Thyroid gland (tissue), 4 donors: ENCODE results near the gene RNF187. TPM values are rescaled to one million over a fixed set of nuclear protein-coding genes. Genes with fewer than 3 reads are reported as not detected.

Experiments
- DNase-seq, 2 donors: peaks; one replicate each; pipeline ENCODE4 v3.0.0-alpha.2; 2019
- H3K27ac ChIP-seq, 3 donors: fragments of 200-600 bp; sonication (generic); 1 replicate in 2 of 3; 2 replicates in 1 of 3; pipeline ENCODE4 v1.5.1; 2016 to 2019; ENCODE audit warnings: mild to moderate bottlenecking in 1 of 3, moderate library complexity in 1 of 3
- H3K27me3 ChIP-seq: fragments of 200-600 bp; sonication (generic); one replicate; pipeline ENCODE4 v1.5.1; 2019
- H3K36me3 ChIP-seq, 2 donors: fragments of 200-600 bp; sonication (generic); one replicate each; pipeline ENCODE4 v1.5.1; 2016 to 2019
- H3K4me1 ChIP-seq, 2 donors: fragments of 200-600 bp; sonication (generic); one replicate each; pipeline ENCODE4 v1.5.1; 2017 to 2019
- H3K4me3 ChIP-seq, 3 donors: fragments of 200-600 bp; sonication (generic); replicated peaks in 1 of 3; 1 replicate in 2 of 3; 2 replicates in 1 of 3; pipeline ENCODE4 v1.5.1; 2016; ENCODE audit warnings: mild to moderate bottlenecking in 1 of 3
- H3K9me3 ChIP-seq: fragments of 200-600 bp; sonication (generic); one replicate; pipeline ENCODE4 v1.5.1; 2017
- POLR2A ChIP-seq, 2 donors: fragments of 450-650 bp; IDR thresholded peaks; one replicate each; pipeline ENCODE4 v1.6.1; 2017; ENCODE audit warnings: antibody characterized with exemption in 2 of 2, mild to moderate bottlenecking in 2 of 2, moderate library complexity in 1 of 2
- WGBS, 2 donors: methylation state at CpG; one replicate each; pipeline ENCODE4 v1.1.5; 2017; 5-methylcytosine and 5-hydroxymethylcytosine counted together
- intact Hi-C: fragments of 100-400 bp; cut with DNase I; formaldehyde crosslinking; loops from one replicate; pipeline ENCODE4 v1.15.1; 2023
- total RNA-seq, 4 donors: library from RNA; depleted of rRNA; stranded (reverse); fragments of >200 nt; gene quantifications; one replicate each; pipeline ENCODE4 v1.2.3, GENCODE V29; 2016
- TF ChIP-seq, protein P1 (sequence below), 6 experiments: fragments of 200-600 bp in 3 of 6; fragments of 450-650 bp in 3 of 6; sonication (generic) in 3 of 6; IDR thresholded peaks; one replicate each; pipeline ENCODE4 v1.5.1; 2016 to 2019; ENCODE audit warnings: antibody characterized with exemption in 6 of 6, mild to moderate bottlenecking in 2 of 6, inconsistent platforms in 1 of 6, moderate library complexity in 1 of 6

Gene RNF187
- total RNA-seq, 4 donors from 2014 or later, result 34.8 to 204 (median 98.4) TPM

DNA sequence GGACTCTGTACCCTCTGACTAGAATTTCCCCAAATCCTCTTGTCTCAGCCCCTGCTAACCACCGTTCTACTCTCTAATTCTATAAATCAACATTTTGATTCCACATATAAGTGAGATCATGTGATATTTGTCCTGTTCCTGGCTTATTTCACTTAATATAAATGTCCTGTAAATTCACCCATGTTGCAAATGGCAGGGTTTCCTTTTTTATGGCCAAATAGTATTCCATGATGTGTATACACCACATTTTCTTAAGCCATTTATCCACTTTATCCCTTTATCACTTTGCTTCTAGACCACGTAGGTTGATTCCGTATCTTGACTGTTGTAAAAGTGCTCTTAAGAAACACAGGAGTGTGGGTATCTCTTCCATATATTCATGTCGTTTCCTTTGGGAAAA is 8.9 kb downstream of the RNF187 start:
- Histone ChIP-seq H3K27me3 (no peaks in the 10 kb centered on the region), H3K4me1 (peaks cover 0 to 5% of the 10 kb centered on the region in 2 donors), H3K36me3 (peaks cover 22 to 23% of the 10 kb centered on the region in 2 donors), H3K9me3 (no peaks in the 10 kb centered on the region), H3K27ac (no peak overlapping the region), H3K4me3 (no peak overlapping the region)
- 97% methylated on average over 4 of the region's 4 CpGs for WGBS, 2 donors
- TF ChIP-seq, protein P1, sequence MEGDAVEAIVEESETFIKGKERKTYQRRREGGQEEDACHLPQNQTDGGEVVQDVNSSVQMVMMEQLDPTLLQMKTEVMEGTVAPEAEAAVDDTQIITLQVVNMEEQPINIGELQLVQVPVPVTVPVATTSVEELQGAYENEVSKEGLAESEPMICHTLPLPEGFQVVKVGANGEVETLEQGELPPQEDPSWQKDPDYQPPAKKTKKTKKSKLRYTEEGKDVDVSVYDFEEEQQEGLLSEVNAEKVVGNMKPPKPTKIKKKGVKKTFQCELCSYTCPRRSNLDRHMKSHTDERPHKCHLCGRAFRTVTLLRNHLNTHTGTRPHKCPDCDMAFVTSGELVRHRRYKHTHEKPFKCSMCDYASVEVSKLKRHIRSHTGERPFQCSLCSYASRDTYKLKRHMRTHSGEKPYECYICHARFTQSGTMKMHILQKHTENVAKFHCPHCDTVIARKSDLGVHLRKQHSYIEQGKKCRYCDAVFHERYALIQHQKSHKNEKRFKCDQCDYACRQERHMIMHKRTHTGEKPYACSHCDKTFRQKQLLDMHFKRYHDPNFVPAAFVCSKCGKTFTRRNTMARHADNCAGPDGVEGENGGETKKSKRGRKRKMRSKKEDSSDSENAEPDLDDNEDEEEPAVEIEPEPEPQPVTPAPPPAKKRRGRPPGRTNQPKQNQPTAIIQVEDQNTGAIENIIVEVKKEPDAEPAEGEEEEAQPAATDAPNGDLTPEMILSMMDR (IDR thresholded peaks at IDR 0.05), result no peak
- no peak for TF ChIP-seq POLR2A (IDR thresholded peaks at IDR 0.05)
- no peak for DNase-seq
- intact Hi-C loops, result no loop called here

DNA sequence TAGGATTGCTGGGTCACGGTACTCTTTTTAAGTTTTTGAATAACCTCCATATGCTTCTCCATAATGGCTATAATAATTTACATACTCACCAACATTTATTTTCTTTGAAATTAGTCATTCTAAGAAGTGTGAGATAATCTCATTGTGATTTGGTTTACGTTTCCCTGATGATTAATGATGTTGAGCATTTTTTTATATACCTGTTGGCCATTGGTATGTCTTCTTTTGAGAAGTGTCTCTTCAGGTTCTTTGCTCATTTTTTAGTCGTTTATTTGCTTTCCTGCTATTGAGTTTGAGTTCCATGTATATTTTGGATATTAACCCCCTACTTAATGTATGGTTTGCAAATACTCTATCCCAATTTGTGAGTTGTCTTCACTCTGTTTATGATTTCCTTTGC is 9.3 kb downstream of the RNF187 start:
- intact Hi-C loops, result no loop called here
- H3K27ac ChIP-seq, result no peak overlapping the region
- H3K36me3 ChIP-seq, result peaks cover 22 to 23% of the 10 kb centered on the region in 2 donors
- no peak for DNase-seq
- no peak overlapping the region for H3K4me3 ChIP-seq
- H3K4me1 ChIP-seq, result peaks cover 0 to 9% of the 10 kb centered on the region in 2 donors
- WGBS, 2 donors, result 82 to 91% methylated on average over 3 of the region's 3 CpGs
- no peaks in the 10 kb centered on the region for H3K27me3 ChIP-seq
- TF ChIP-seq POLR2A (IDR thresholded peaks at IDR 0.05), result no peak
- TF ChIP-seq, protein P1 (IDR thresholded peaks at IDR 0.05), result no peak
- no peaks in the 10 kb centered on the region for H3K9me3 ChIP-seq

DNA sequence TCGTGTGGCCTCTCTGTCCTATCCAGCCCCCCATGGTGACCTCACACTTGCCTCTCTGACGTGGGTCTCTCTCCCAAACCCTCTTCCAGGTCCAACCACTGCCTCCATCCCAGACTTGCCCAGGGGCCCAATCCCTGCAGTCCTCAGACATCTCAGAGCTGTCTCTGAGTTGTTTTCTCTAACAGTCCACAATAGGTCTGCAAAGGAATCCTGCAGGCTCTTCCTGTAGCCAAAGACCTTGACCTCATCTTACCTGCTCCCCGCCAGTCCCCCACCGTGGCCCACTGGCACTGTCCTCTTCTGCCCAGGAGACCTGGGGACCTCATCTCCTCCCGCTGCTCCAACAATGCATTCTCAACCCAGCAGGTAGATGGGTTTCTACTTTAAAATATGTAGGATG is 10.0 kb downstream of the RNF187 start:
- H3K27me3 ChIP-seq, result no peaks in the 10 kb centered on the region
- TF ChIP-seq, protein P1 (IDR thresholded peaks at IDR 0.05), result no peak
- TF ChIP-seq POLR2A (IDR thresholded peaks at IDR 0.05), result no peak
- no peak for DNase-seq
- 78 to 90% methylated on average over 5 of the region's 5 CpGs for WGBS, 2 donors
- intact Hi-C loops, result no loop called here
- H3K27ac ChIP-seq, result no peak overlapping the region
- H3K9me3 ChIP-seq, result no peaks in the 10 kb centered on the region
- H3K4me3 ChIP-seq, result no peak overlapping the region
- H3K4me1 ChIP-seq, result peaks cover 0 to 9% of the 10 kb centered on the region in 2 donors
- H3K36me3 ChIP-seq, result peaks cover 22 to 23% of the 10 kb centered on the region in 2 donors

DNA sequence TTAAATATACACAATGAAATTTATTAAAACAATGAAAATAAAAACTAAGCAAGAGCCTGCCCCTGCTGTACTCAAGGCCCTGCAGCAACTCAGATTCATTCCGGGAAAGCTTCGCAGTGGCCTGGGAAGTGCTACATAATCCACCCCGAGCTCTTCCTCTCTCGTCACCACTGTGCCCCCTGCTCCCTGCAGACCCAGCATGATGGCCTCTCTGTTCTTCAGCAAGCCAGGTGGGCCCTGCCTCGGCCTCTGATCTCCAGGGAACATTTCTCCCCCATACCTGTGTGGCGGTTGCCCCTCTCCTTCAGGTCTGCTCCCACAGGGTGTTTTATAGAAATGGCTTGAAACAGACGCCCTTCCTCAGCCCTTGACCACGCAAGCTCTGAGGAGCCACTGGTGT is 10.6 kb downstream of the RNF187 start:
- TF ChIP-seq POLR2A (IDR thresholded peaks at IDR 0.05), result no peak
- TF ChIP-seq, protein P1 (IDR thresholded peaks at IDR 0.05), result no peak
- Histone ChIP-seq H3K4me1 (peaks cover 0 to 9% of the 10 kb centered on the region in 2 donors), H3K27ac (no peak overlapping the region), H3K4me3 (no peak overlapping the region), H3K36me3 (peaks cover 20 to 23% of the 10 kb centered on the region in 2 donors), H3K27me3 (no peaks in the 10 kb centered on the region), H3K9me3 (no peaks in the 10 kb centered on the region)
- no peak for DNase-seq
- WGBS, 2 donors, result 92 to 93% methylated on average over 8 of the region's 8 CpGs
- intact Hi-C loops, result no loop called here

DNA sequence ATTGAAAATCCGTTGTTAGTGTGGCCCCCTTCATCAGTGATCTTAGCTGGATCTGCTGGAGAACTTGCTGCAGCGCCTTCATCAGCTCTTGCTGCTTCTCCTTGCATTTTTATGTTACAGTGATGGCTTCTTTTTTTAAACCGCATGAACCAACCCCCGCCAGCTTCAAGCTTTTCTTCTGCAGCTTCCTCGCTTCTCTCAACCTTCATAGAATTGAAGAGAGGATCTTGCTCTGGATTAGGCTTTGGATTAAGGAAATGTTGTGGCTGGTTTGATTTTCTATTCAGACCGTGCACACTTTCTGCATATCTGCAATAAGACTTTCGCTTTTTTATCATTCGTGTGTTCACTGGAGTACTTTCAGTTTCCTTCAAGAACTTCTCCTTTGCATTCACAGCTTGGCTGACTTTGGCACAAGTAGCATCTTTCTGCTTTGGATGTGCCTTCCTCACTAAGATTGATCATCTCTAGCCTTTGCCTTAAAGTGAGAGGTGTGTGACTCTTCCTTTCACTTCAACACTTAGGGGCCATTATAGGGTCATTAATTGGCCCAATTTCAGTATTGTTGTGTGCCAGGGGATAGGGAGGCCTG is 13.1 kb downstream of the RNF187 start:
- Histone ChIP-seq H3K27ac (no peak overlapping the region), H3K9me3 (no peaks in the 10 kb centered on the region), H3K4me1 (peaks cover 0 to 9% of the 10 kb centered on the region in 2 donors), H3K27me3 (no peaks in the 10 kb centered on the region), H3K36me3 (no peaks in the 10 kb centered on the region), H3K4me3 (no peak overlapping the region)
- TF ChIP-seq POLR2A (IDR thresholded peaks at IDR 0.05), result no peak
- TF ChIP-seq, protein P1 (IDR thresholded peaks at IDR 0.05), result no peak
- no peak for DNase-seq
- intact Hi-C loops, result no loop called here
- 84 to 89% methylated on average over 8 of the region's 8 CpGs for WGBS, 2 donors
